Osteocyte (in vitro differentiated cells): ENCODE data around the gene SEMA4A. TPM values are rescaled to one million over a fixed set of nuclear protein-coding genes. Genes with fewer than 3 reads are reported as not detected.
A peak's percentile ranks its signal among the peaks of the same experiment; 100 is the strongest.
"Not testable (repeated sequence)": the region's sequence is repeated elsewhere in the genome, so short reads cannot be mapped to it uniquely, and the experiment has no call there.

Experiments
- DNase-seq: peaks from one replicate; pipeline ENCODE4 v3.0.0; 2021; ENCODE audit warnings: mixed read lengths; ENCODE audit not compliant: unreplicated experiment; ENCODE audit errors: extremely low spot score
- H3K27ac Mint-ChIP-seq: one replicate; pipeline ENCODE4 v1.8.0; 2021; ENCODE audit warnings: mild to moderate bottlenecking, mixed read lengths; ENCODE audit not compliant: unreplicated experiment
- H3K27me3 Mint-ChIP-seq: one replicate; pipeline ENCODE4 v1.8.0; 2021; ENCODE audit warnings: mixed read lengths; ENCODE audit not compliant: unreplicated experiment
- H3K36me3 Mint-ChIP-seq: one replicate; pipeline ENCODE4 v1.8.0; 2021; ENCODE audit warnings: mixed read lengths; ENCODE audit not compliant: unreplicated experiment
- H3K4me1 Mint-ChIP-seq: one replicate; pipeline ENCODE4 v1.8.0; 2021; ENCODE audit warnings: mixed read lengths; ENCODE audit not compliant: unreplicated experiment
- H3K4me3 Mint-ChIP-seq: one replicate; pipeline ENCODE4 v1.8.0; 2021; ENCODE audit warnings: mild to moderate bottlenecking, moderate library complexity, mixed read lengths; ENCODE audit not compliant: unreplicated experiment
- H3K9me3 Mint-ChIP-seq: one replicate; pipeline ENCODE4 v1.8.0; 2021; ENCODE audit warnings: mixed read lengths; ENCODE audit not compliant: unreplicated experiment
- CTCF ChIP-seq: fragments of 200-600 bp; sonication (generic); IDR thresholded peaks from 2 replicates; pipeline ENCODE4 v1.5.0; 2021; ENCODE audit warnings: antibody characterized with exemption, mild to moderate bottlenecking, moderate library complexity
- total RNA-seq: library from RNA; stranded (reverse); gene quantifications from 2 replicates; pipeline ENCODE4 v1.2.1, GENCODE V29; 2021

Gene SEMA4A
- total RNA-seq, 1 donor from 2014 or later: 1.8 TPM

GRCh38 chr1:156212130-156212529 is 58.7 kb downstream of the SEMA4A start:
- DNase-seq: no peak
- no peak for TF ChIP-seq CTCF
- Mint-ChIP-seq H3K4me3 (peak overlapping the region; percentile 93), H3K27me3 (no peaks in the 10 kb centered on the region), H3K36me3 (peaks cover 18% of the 10 kb centered on the region), H3K9me3 (no peaks in the 10 kb centered on the region), H3K4me1 (peaks cover 19% of the 10 kb centered on the region), H3K27ac (peak overlapping the region; percentile 99)

- peak; percentile 98 for DNase-seq
- no peaks in the 10 kb centered on the region for H3K27me3 Mint-ChIP-seq
- no peaks in the 10 kb centered on the region for H3K9me3 Mint-ChIP-seq
- TF ChIP-seq CTCF: no peak
- peak within 1 kb of the TSS; percentile 99 for H3K27ac Mint-ChIP-seq
- peaks cover 15% of the 10 kb centered on the region for H3K36me3 Mint-ChIP-seq
- H3K4me1 Mint-ChIP-seq: peaks cover 19% of the 10 kb centered on the region
- H3K4me3 Mint-ChIP-seq: peak within 1 kb of the TSS; percentile 93
Measured at GRCh38 chr1:156212833-156213643, 59.7 kb downstream of the SEMA4A start, which contains the start of gene PMF1. PMF1 (plus strand) TSS chr1:156213007; CDS start chr1:156213016, 9 bp downstream.

GRCh38 chr1:156213644-156213966 is 60.2 kb downstream of the SEMA4A start:
- H3K27me3 Mint-ChIP-seq: no peaks in the 10 kb centered on the region
- H3K27ac Mint-ChIP-seq: peak overlapping the region; percentile 99

GRCh38 chr1:156214024-156214748 is 60.8 kb downstream of the SEMA4A start:
- DNase-seq: no peak
- peaks cover 8% of the 10 kb centered on the region for H3K36me3 Mint-ChIP-seq

More at GRCh38 chr1:156213644-156213966, 60.2 kb downstream of the SEMA4A start:
- Mint-ChIP-seq H3K36me3 (peaks cover 13% of the 10 kb centered on the region), H3K4me3 (peak overlapping the region; percentile 93), H3K9me3 (no peaks in the 10 kb centered on the region), H3K4me1 (peaks cover 19% of the 10 kb centered on the region)
- no peak for TF ChIP-seq CTCF
- DNase-seq: no peak

GRCh38 chr1:156216361-156217086 is 63.1 kb downstream of the SEMA4A start:
- H3K9me3 Mint-ChIP-seq, DNase-seq, H3K27me3 Mint-ChIP-seq, H3K4me3 Mint-ChIP-seq, H3K27ac Mint-ChIP-seq: not testable (repeated sequence)
- peaks cover 19% of the 10 kb centered on the region for H3K4me1 Mint-ChIP-seq
- H3K36me3 Mint-ChIP-seq: peaks cover 10% of the 10 kb centered on the region

More at GRCh38 chr1:156214024-156214748, 60.8 kb downstream of the SEMA4A start:
- no peaks in the 10 kb centered on the region for H3K27me3 Mint-ChIP-seq
- H3K4me1 Mint-ChIP-seq: peaks cover 19% of the 10 kb centered on the region
- peak overlapping the region; percentile 81 for H3K27ac Mint-ChIP-seq
- peak overlapping the region; percentile 70 for H3K4me3 Mint-ChIP-seq
- H3K9me3 Mint-ChIP-seq: no peaks in the 10 kb centered on the region
- TF ChIP-seq CTCF: no peak
